Neuronal stem cell (in vitro differentiated cells): ENCODE data around the gene CD226.
"Not testable (repeated sequence)": the region's sequence is repeated elsewhere in the genome, so short reads cannot be mapped to it uniquely, and the experiment has no call there.

Source experiments
- DNase-seq: peaks from one replicate; pipeline ENCODE4 v3.0.0-alpha.2; 2013; ENCODE audit warnings: low spot score
- H2AFZ ChIP-seq: one replicate; pipeline ENCODE4 v1.6.1; 2013; ENCODE audit warnings: mild to moderate bottlenecking, low read length, inconsistent platforms
- H2AK5ac ChIP-seq: 2 replicates; pipeline ENCODE4 v1.6.1; 2013; ENCODE audit warnings: low read depth, mild to moderate bottlenecking, inconsistent platforms, low read length, moderate library complexity, mixed read lengths
- H2BK120ac ChIP-seq: 2 replicates; pipeline ENCODE4 v1.6.1; 2013; ENCODE audit warnings: low read depth, mild to moderate bottlenecking, inconsistent platforms, low read length, moderate library complexity, mixed read lengths
- H2BK12ac ChIP-seq: one replicate; pipeline ENCODE4 v1.6.1; 2013; ENCODE audit warnings: low read length, inconsistent platforms
- H2BK15ac ChIP-seq: 2 replicates; pipeline ENCODE4 v1.6.1; 2013; ENCODE audit warnings: mild to moderate bottlenecking, low read length, inconsistent platforms, mixed read lengths
- H2BK5ac ChIP-seq: one replicate; pipeline ENCODE4 v1.6.1; 2013; ENCODE audit warnings: inconsistent platforms, mild to moderate bottlenecking, low read length, moderate library complexity
- H3K14ac ChIP-seq: one replicate; pipeline ENCODE4 v1.6.1; 2013; ENCODE audit warnings: low read length, inconsistent platforms
- H3K18ac ChIP-seq: 2 replicates; pipeline ENCODE4 v1.6.1; 2013; ENCODE audit warnings: low read length, inconsistent platforms
- H3K23ac ChIP-seq: 2 replicates; pipeline ENCODE4 v1.6.1; 2013; ENCODE audit warnings: low read depth, mild to moderate bottlenecking, mixed read lengths, low read length, inconsistent platforms; ENCODE audit not compliant: poor library complexity
- H3K27ac ChIP-seq: replicated peaks from 3 replicates; pipeline ENCODE4 v1.5.1; 2013; ENCODE audit warnings: low read length, inconsistent platforms
- H3K27me3 ChIP-seq, 3 experiments: 2 replicates each; pipeline ENCODE4 v1.6.1; 2013; ENCODE audit warnings: low read length in 3 of 3, mild to moderate bottlenecking in 2 of 3, inconsistent platforms in 1 of 3, low read depth in 1 of 3, mixed read lengths in 1 of 3, moderate library complexity in 1 of 3; ENCODE audit not compliant: control insufficient read depth in 3 of 3, insufficient read depth in 3 of 3
- H3K36me3 ChIP-seq, 2 donors: replicated peaks in 1 of 2; 2 replicates each; pipeline ENCODE4 v1.6.1; 2013; ENCODE audit warnings: low read length in 2 of 2; ENCODE audit not compliant: control insufficient read depth in 2 of 2, insufficient read depth in 2 of 2
- H3K4ac ChIP-seq: 2 replicates; pipeline ENCODE4 v1.6.1; 2013; ENCODE audit warnings: inconsistent platforms, mild to moderate bottlenecking, low read length, moderate library complexity
- H3K4me1 ChIP-seq, 2 donors: 1 replicate in 1 of 2; 2 replicates in 1 of 2; pipeline ENCODE4 v1.6.1; 2013; ENCODE audit warnings: low read length in 2 of 2, low read depth in 1 of 2; ENCODE audit not compliant: control insufficient read depth in 2 of 2, insufficient read depth in 1 of 2
- H3K4me2 ChIP-seq: one replicate; pipeline ENCODE4 v1.6.1; 2013; ENCODE audit warnings: mild to moderate bottlenecking, low read length, inconsistent platforms; ENCODE audit not compliant: insufficient read depth, poor library complexity, severe bottlenecking
- H3K4me3 ChIP-seq, 2 donors: 2 replicates each; pipeline ENCODE4 v1.5.1; 2013; ENCODE audit warnings: low read length in 2 of 2, mild to moderate bottlenecking in 2 of 2, inconsistent platforms in 1 of 2, moderate library complexity in 1 of 2
- H3K79me1 ChIP-seq: one replicate; pipeline ENCODE4 v1.6.1; 2013; ENCODE audit warnings: low read depth, mild to moderate bottlenecking, inconsistent platforms, low read length, moderate library complexity
- H3K9ac ChIP-seq: one replicate; pipeline ENCODE4 v1.6.1; 2013; ENCODE audit warnings: mild to moderate bottlenecking, low read depth, low read length, inconsistent platforms; ENCODE audit not compliant: poor library complexity
- H3K9me3 ChIP-seq, 2 donors: replicated peaks in 1 of 2; 2 replicates each; pipeline versions ENCODE3 to v1.6.1; 2013; ENCODE audit warnings: low read length in 2 of 2, mild to moderate bottlenecking in 2 of 2, inconsistent platforms in 1 of 2, low read depth in 1 of 2, mixed read lengths in 1 of 2, moderate library complexity in 1 of 2; ENCODE audit not compliant: control insufficient read depth in 2 of 2, insufficient read depth in 1 of 2
- H4K8ac ChIP-seq: one replicate; pipeline ENCODE4 v1.6.1; 2013; ENCODE audit warnings: low read depth, mild to moderate bottlenecking, inconsistent platforms, low read length, moderate library complexity
- H4K91ac ChIP-seq: one replicate; pipeline ENCODE4 v1.6.1; 2013; ENCODE audit warnings: low read length, low read depth, mild to moderate bottlenecking, inconsistent platforms; ENCODE audit not compliant: poor library complexity
- WGBS, 2 donors: extraction: QIAGEN DNeasy Blood & Tissue Kit; methylation state at CpG; one replicate each; pipeline ENCODE4 v1.1.7; 2013; ENCODE audit warnings: missing lambda C conversion rate in 2 of 2, mixed read lengths in 1 of 2; ENCODE audit not compliant: insufficient read length in 2 of 2, insufficient replicate concordance in 1 of 2; ENCODE audit errors: extremely low coverage in 2 of 2; 5-methylcytosine and 5-hydroxymethylcytosine counted together

The CD226 gene

GRCh38 chr18:69975294-69975693, 27.6 kb upstream of the CD226 start:
- not testable (repeated sequence) for H2AK5ac ChIP-seq, H2BK5ac ChIP-seq, H3K79me1 ChIP-seq, H2BK15ac ChIP-seq, H3K27ac ChIP-seq, H3K4me1 ChIP-seq, H2BK12ac ChIP-seq, H3K36me3 ChIP-seq, H3K27me3 ChIP-seq, H4K91ac ChIP-seq, H4K8ac ChIP-seq, H3K4ac ChIP-seq, H3K14ac ChIP-seq, H2AFZ ChIP-seq, H3K4me2 ChIP-seq, DNase-seq, H3K18ac ChIP-seq, H3K23ac ChIP-seq, H2BK120ac ChIP-seq, H3K4me3 ChIP-seq, H3K9ac ChIP-seq
- WGBS, 2 donors, result no CpG with 5 or more reads among the region's 4 CpGs
- peaks cover 2 to 12% of the 10 kb centered on the region in 2 donors for H3K9me3 ChIP-seq

DNA sequence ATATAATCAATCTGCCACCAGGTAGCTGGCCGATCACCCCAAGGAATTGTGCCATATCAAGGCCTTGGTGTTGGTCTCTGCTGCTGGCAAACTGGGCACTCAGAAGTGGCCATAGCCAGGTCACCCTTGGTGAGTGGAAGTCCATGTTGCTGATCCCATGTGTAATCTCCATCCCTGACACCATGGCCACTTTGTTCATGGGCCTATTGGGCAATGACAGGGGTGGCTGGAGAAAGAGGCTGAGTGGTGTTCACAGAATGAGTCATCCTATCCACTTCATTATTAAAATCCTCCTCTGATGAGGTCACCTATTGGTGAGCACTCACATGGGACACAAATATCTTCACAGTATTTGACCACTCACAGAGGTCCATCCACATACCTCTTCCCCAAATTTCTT, 26.7 kb upstream of the CD226 start:
- Histone ChIP-seq H2BK5ac (no peak overlapping the region), H2BK15ac (no peak overlapping the region), H3K4ac (no peak overlapping the region), H2BK12ac (no peak overlapping the region), H2BK120ac (no peak overlapping the region), H3K27me3 (no peaks in the 10 kb centered on the region), H3K23ac (no peak overlapping the region), H3K79me1 (no peaks in the 10 kb centered on the region), H4K8ac (no peak overlapping the region), H3K9me3 (peaks cover 2 to 12% of the 10 kb centered on the region in 2 donors), H2AK5ac (no peak overlapping the region), H4K91ac (no peak overlapping the region), H3K18ac (no peak overlapping the region), H3K9ac (no peak overlapping the region), H3K27ac (no peak overlapping the region), H3K4me2 (no peak overlapping the region), H3K4me1 (no peaks in the 10 kb centered on the region), H3K36me3 (no peaks in the 10 kb centered on the region), H3K14ac (no peak overlapping the region), H3K4me3 (no peak overlapping the region), H2AFZ (no peak overlapping the region)
- WGBS, 2 donors, result no CpG with 5 or more reads among the region's 1 CpG
- DNase-seq, result no peak

DNA sequence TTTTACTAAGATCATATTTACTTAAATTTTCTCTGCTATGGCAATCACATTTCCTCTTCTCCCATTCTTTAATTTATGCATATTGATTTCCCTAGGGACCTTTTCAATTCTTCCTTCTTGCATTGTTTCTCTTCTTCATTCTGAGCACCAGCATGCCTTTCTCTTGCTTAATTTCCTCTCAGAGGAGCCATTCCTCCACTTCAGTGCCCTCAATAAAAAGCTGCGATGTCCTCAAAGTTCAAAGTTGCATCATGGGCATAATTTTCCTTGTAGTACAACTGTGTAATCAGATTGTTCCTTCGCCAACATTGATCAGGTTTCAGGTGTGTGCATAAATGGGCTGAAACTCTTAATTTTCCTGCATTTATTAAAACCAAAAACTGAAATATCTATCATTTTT, 21.8 kb upstream of the CD226 start:
- no peaks in the 10 kb centered on the region for H3K4me1 ChIP-seq
- no peak overlapping the region for H2BK5ac ChIP-seq
- no peak overlapping the region for H4K8ac ChIP-seq
- WGBS, 2 donors, result no CpG with 5 or more reads among the region's 2 CpGs
- no peak overlapping the region for H3K4me3 ChIP-seq
- H3K4ac ChIP-seq, result no peak overlapping the region
- H3K27ac ChIP-seq, result no peak overlapping the region
- H2AK5ac ChIP-seq, result no peak overlapping the region
- no peak overlapping the region for H2BK120ac ChIP-seq
- no peak overlapping the region for H3K18ac ChIP-seq
- no peak overlapping the region for H3K14ac ChIP-seq
- H2BK15ac ChIP-seq, result no peak overlapping the region
- no peak overlapping the region for H3K23ac ChIP-seq
- no peak overlapping the region for H2BK12ac ChIP-seq
- H2AFZ ChIP-seq, result no peak overlapping the region
- H3K4me2 ChIP-seq, result no peak overlapping the region
- H3K9me3 ChIP-seq, result peaks cover 0 to 2% of the 10 kb centered on the region in 2 donors
- no peak for DNase-seq
- H3K27me3 ChIP-seq, result no peaks in the 10 kb centered on the region
- no peaks in the 10 kb centered on the region for H3K79me1 ChIP-seq
- H3K36me3 ChIP-seq, result no peaks in the 10 kb centered on the region
- no peak overlapping the region for H3K9ac ChIP-seq
- no peak overlapping the region for H4K91ac ChIP-seq

DNA sequence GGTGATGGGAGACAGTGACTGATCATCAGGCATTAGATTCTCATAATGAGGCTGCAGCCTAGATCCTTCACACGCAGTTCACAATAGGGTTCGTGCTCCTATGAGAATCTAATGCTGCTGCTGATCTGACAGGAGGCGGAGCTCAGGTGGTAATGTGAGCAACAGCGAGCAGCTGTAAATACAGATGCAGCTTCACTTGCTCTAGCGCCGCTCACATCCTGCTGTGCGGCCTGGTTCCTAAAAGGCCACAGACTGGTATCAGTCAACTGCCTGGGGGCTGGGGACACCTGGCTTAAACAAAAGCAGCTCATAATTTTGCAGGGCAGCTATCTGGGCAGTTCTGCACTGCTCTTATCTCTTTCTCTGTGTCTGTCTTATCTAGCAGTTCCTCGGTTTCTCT, 20.4 kb upstream of the CD226 start:
- Histone ChIP-seq H3K9ac (no peak overlapping the region), H3K27ac (no peak overlapping the region), H3K9me3 (peaks cover 0 to 2% of the 10 kb centered on the region in 2 donors), H4K91ac (no peak overlapping the region), H3K36me3 (no peaks in the 10 kb centered on the region), H3K18ac (no peak overlapping the region), H2BK120ac (no peak overlapping the region), H3K4me3 (no peak overlapping the region), H2AK5ac (no peak overlapping the region), H3K27me3 (no peaks in the 10 kb centered on the region), H3K23ac (no peak overlapping the region), H2BK12ac (no peak overlapping the region), H2BK15ac (no peak overlapping the region), H2AFZ (no peak overlapping the region), H3K14ac (no peak overlapping the region), H3K4ac (no peak overlapping the region), H3K4me1 (no peaks in the 10 kb centered on the region), H3K79me1 (no peaks in the 10 kb centered on the region), H2BK5ac (no peak overlapping the region), H3K4me2 (no peak overlapping the region), H4K8ac (no peak overlapping the region)
- WGBS, 2 donors, result no CpG with 5 or more reads among the region's 8 CpGs
- DNase-seq, result no peak
